Fibroblast of lung (primary cell): ENCODE measurements around the gene HPGD.

Experiments
- CTCF ChIP-seq, 2 donors: IDR thresholded peaks in 1 of 2; conservative IDR thresholded peaks in 1 of 2; 1 replicate in 1 of 2; 2 replicates in 1 of 2; pipeline ENCODE4 v1.5.1; 2011 to 2012; ENCODE audit warnings: low read length in 2 of 2, control low read depth in 1 of 2, inconsistent platforms in 1 of 2, low read depth in 1 of 2, mild to moderate bottlenecking in 1 of 2
- EZH2 ChIP-seq: IDR thresholded peaks from 2 replicates; pipeline ENCODE4 v1.5.1; 2012; ENCODE audit warnings: low read length, control low read depth, mild to moderate bottlenecking; ENCODE audit errors: missing control alignments

- TF ChIP-seq CTCF (conservative IDR thresholded peaks at IDR 0.05 in 1 of 2, IDR thresholded peaks at IDR 0.05 in 1 of 2; ENCODE audit: low read depth in 1 of 2, low read length in 2 of 2) (no peak), EZH2 (no peak)
Observed at GRCh38 chr4:174528226-174528625, 5.9 kb upstream of the HPGD start.
